Breast epithelium (tissue), 3 donors: ENCODE results near the gene RNF180.

Source experiments
- POLR2AphosphoS5 ChIP-seq, 3 donors: sonication (generic); formaldehyde crosslinking; IDR thresholded peaks; one replicate each; pipeline ENCODE4 v1.6.1; 2017; ENCODE audit warnings: antibody characterized with exemption in 3 of 3
- TF ChIP-seq, protein P1 (sequence below), 3 donors: fragments of 450-650 bp; IDR thresholded peaks; one replicate each; pipeline ENCODE4 v1.5.1; 2016 to 2017; ENCODE audit warnings: antibody characterized with exemption in 3 of 3, mild to moderate bottlenecking in 3 of 3, moderate library complexity in 3 of 3

DNA sequence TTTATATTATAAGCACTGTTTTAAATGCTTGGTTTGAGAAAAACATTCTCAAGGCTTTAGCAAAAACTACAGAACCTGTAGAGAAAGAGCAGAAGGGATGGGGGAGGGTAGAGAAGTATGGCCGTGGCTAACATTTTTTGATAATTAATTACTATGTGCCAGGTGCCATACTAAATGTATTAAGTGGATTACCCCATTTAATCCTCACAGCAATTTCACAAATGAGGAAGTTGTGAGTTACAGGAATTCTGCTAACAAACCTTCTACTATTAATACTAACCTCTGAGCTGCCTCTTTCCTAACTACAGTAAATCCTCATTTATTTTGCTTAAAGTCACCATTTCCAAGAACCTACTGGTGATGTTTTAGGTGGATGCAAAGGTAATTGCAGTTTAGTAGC is 157.9 kb downstream of the RNF180 start:
- TF ChIP-seq, protein P1, sequence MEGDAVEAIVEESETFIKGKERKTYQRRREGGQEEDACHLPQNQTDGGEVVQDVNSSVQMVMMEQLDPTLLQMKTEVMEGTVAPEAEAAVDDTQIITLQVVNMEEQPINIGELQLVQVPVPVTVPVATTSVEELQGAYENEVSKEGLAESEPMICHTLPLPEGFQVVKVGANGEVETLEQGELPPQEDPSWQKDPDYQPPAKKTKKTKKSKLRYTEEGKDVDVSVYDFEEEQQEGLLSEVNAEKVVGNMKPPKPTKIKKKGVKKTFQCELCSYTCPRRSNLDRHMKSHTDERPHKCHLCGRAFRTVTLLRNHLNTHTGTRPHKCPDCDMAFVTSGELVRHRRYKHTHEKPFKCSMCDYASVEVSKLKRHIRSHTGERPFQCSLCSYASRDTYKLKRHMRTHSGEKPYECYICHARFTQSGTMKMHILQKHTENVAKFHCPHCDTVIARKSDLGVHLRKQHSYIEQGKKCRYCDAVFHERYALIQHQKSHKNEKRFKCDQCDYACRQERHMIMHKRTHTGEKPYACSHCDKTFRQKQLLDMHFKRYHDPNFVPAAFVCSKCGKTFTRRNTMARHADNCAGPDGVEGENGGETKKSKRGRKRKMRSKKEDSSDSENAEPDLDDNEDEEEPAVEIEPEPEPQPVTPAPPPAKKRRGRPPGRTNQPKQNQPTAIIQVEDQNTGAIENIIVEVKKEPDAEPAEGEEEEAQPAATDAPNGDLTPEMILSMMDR (IDR thresholded peaks at IDR 0.05), result no peak
- TF ChIP-seq POLR2AphosphoS5 (IDR thresholded peaks at IDR 0.05), result no peak
